Activated T-cell treated with anti-CD3 and anti-CD28 coated beads, Interleukin-2, amount 50 U/mL, for 4 hours (primary cell): Measurements from ENCODE around the gene CD8B. TPM values are rescaled to one million over a fixed set of nuclear protein-coding genes. Genes with fewer than 3 reads are reported as not detected.

ENCODE experiments used
- ATAC-seq, 2 donors: fragments of 200-7000 bp; cut with Tn5 transposase; one replicate each; pipeline ENCODE4 v1.10.0; 2021
- DNase-seq: peaks from one replicate; pipeline ENCODE4 v3.0.0-alpha.2; 2020
- H3K27me3 Mint-ChIP-seq: one replicate; pipeline ENCODE4 v1.8.0; 2021; ENCODE audit warnings: low read depth, mixed read lengths
- H3K36me3 Mint-ChIP-seq: one replicate; pipeline ENCODE4 v1.8.0; 2022; ENCODE audit warnings: mixed read lengths; ENCODE audit not compliant: insufficient read depth
- H3K4me1 Mint-ChIP-seq: one replicate; pipeline ENCODE4 v1.8.0; 2021; ENCODE audit warnings: low read depth, mixed read lengths
- H3K4me3 Mint-ChIP-seq: one replicate; pipeline ENCODE4 v1.8.0; 2021; ENCODE audit warnings: mild to moderate bottlenecking, moderate library complexity, mixed read lengths
- H3K9me3 Mint-ChIP-seq: one replicate; pipeline ENCODE4 v1.8.0; 2021; ENCODE audit warnings: mixed read lengths
- total RNA-seq, 3 donors: library from RNA; stranded (reverse); gene quantifications; one replicate each; pipeline ENCODE4 v1.2.1, GENCODE V29; 2021

Gene CD8B
- total RNA-seq, 3 donors from 2014 or later: 11.7 to 47.4 (median 38.7) TPM

GRCh38 chr2:86825036-86825692 is 36.5 kb downstream of the CD8B start:
- no peak for DNase-seq
- Mint-ChIP-seq H3K27me3 (peaks cover 1% of the 10 kb centered on the region), H3K4me1 (peaks cover 18% of the 10 kb centered on the region), H3K36me3 (peaks cover 3% of the 10 kb centered on the region), H3K4me3 (peak overlapping the region; percentile 48), H3K9me3 (peaks cover 5% of the 10 kb centered on the region)
- ATAC-seq: peak; percentile 3 to 5

DNA sequence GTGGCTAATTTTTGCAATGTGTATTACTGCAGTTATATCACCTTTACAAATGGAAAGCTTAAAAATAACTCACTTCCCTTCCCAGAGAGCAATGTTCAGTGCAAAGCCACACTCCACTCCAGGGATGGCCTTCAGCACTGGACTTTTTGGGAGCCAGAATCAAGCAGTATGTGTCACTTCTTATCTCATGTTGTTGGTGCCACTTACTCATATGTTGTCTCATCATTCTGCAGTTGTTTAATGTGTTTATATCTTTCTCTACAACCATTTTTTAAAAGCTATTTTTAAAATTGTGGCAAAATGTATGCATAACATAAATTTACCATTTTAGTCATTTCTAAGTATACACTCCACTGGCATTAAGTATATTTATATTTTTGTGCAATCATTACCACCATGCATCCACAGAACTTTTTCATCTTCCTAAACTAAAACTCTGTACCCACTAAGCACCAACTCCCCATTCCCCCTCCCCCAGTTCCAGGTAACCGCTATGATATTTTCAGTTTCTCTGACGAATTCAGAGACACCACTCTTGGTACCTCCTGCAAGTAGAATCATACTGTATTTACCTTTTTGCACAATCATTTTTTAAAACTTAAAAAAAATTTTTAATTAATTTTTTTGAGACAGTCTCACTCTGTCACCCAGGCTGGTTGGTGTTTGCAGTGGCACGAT is 38.9 kb downstream of the CD8B start:
- H3K4me3 Mint-ChIP-seq: no peak overlapping the region
- peaks cover 5% of the 10 kb centered on the region for H3K27me3 Mint-ChIP-seq
- DNase-seq (no peak), ATAC-seq (peak; percentile 17 to 39)
- peaks cover 3% of the 10 kb centered on the region for H3K36me3 Mint-ChIP-seq
- peaks cover 24% of the 10 kb centered on the region for H3K4me1 Mint-ChIP-seq
- H3K9me3 Mint-ChIP-seq: peaks cover 5% of the 10 kb centered on the region

DNA sequence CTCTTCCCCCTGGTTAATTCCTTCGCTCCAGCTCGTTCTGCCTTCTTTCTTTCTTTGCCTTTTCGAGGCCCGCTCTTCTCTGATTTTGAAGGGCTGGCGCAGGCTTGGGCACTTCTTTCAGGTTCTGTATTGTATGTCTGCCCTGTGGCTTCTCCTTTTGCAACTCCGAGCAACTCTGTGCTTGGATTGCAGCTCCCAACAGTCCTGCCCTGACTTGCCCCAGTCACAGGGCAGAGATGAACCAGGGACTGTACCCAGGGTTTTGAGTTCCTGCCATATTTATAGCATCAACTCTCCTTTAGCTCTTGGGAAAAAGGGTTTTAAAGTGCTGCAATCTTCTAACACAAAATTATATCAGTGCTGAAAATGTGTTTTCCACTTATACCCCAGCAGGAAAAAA is 39.8 kb downstream of the CD8B start:
- H3K4me1 Mint-ChIP-seq: peaks cover 21% of the 10 kb centered on the region
- DNase-seq: no peak
- H3K27me3 Mint-ChIP-seq: peaks cover 5% of the 10 kb centered on the region
- no peak for ATAC-seq
- peaks cover 5% of the 10 kb centered on the region for H3K9me3 Mint-ChIP-seq
- H3K4me3 Mint-ChIP-seq: peak overlapping the region; percentile 55
- H3K36me3 Mint-ChIP-seq: peaks cover 3% of the 10 kb centered on the region

DNA sequence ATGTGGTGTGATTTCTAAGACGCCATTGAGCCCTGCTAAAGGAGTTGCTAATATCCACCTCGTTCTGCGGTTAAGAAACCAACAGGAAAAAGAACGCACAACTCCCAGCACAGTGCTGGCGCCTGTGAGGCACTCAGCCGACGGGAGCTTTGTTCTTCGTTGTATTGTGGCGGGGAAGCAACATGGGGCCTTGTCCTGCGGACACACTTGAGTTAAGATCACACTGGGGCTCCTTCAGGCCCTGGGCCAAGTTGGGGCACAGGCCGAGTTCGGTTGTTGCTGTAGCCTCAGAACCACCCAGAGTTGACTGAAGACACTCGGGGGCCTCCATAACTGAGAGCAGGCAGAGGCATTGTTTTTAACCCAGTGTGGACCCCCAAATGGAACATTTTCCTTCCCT is 40.4 kb downstream of the CD8B start:
- ATAC-seq: no peak
- no peak for DNase-seq
- H3K27me3 Mint-ChIP-seq: peaks cover 5% of the 10 kb centered on the region
- H3K4me3 Mint-ChIP-seq: peak overlapping the region; percentile 55
- peaks cover 3% of the 10 kb centered on the region for H3K36me3 Mint-ChIP-seq
- peaks cover 5% of the 10 kb centered on the region for H3K9me3 Mint-ChIP-seq
- H3K4me1 Mint-ChIP-seq: peaks cover 18% of the 10 kb centered on the region

- H3K36me3 Mint-ChIP-seq: peaks cover 3% of the 10 kb centered on the region
- DNase-seq (no peak), ATAC-seq (no peak)
- peaks cover 19% of the 10 kb centered on the region for H3K4me1 Mint-ChIP-seq
- no peak overlapping the region for H3K4me3 Mint-ChIP-seq
- peaks cover 5% of the 10 kb centered on the region for H3K9me3 Mint-ChIP-seq
- peaks cover 9% of the 10 kb centered on the region for H3K27me3 Mint-ChIP-seq
Observed at GRCh38 chr2:86818957-86819356, 42.7 kb downstream of the CD8B start.

GRCh38 chr2:86818114-86818801 is 43.4 kb downstream of the CD8B start:
- Mint-ChIP-seq H3K36me3 (peaks cover 3% of the 10 kb centered on the region), H3K4me1 (peaks cover 13% of the 10 kb centered on the region), H3K27me3 (peaks cover 8% of the 10 kb centered on the region), H3K9me3 (peaks cover 5% of the 10 kb centered on the region), H3K4me3 (no peak overlapping the region)
- DNase-seq (no peak), ATAC-seq (no peak)

- peak; percentile 88 to 90 for ATAC-seq
- DNase-seq: no peak
- no peaks in the 10 kb centered on the region for H3K9me3 Mint-ChIP-seq
- peaks cover 22% of the 10 kb centered on the region for H3K27me3 Mint-ChIP-seq
- H3K4me1 Mint-ChIP-seq: peaks cover 16% of the 10 kb centered on the region
- no peaks in the 10 kb centered on the region for H3K36me3 Mint-ChIP-seq
- H3K4me3 Mint-ChIP-seq: no peak overlapping the region
Observed at GRCh38 chr2:86815611-86816010, 46.1 kb downstream of the CD8B start.

DNA sequence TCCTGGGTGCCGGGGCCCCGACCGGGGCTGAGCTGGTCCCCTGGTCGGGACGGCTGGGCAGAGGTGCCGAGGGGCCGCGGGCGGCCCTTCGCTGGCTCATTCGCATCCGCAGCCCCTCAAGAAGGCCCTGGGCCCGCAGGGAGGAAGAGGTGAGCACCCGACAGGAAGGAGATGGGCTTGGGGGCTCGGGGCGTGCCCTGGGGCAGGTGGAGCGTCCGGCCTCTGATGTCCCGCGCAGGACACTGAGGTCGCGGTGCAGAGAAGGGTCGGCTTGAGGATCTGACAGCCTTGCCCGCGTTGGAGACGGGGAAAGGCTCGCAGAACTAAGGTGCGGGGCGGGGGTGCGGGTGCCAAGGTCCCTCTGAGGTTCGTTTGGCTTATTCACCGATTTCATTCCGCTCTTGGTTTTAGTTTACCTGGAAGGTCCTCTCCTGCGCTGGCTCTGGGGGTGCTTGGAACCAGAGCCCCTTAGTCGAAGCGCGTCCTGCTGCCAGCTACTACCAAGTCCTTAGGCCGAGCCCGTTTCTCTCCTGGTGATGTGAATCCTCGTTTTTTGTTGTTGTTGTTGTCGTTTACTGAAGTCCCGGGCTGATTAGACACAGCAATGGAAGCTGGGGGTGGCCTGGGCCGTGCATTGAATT is 52.1 kb downstream of the CD8B start:
- peaks cover 26% of the 10 kb centered on the region for H3K4me1 Mint-ChIP-seq
- DNase-seq (peak; percentile 19), ATAC-seq (no peak)
- no peaks in the 10 kb centered on the region for H3K9me3 Mint-ChIP-seq
- H3K4me3 Mint-ChIP-seq: peak overlapping the region; percentile 68
- H3K27me3 Mint-ChIP-seq: peaks cover 39% of the 10 kb centered on the region
- H3K36me3 Mint-ChIP-seq: no peaks in the 10 kb centered on the region

DNA sequence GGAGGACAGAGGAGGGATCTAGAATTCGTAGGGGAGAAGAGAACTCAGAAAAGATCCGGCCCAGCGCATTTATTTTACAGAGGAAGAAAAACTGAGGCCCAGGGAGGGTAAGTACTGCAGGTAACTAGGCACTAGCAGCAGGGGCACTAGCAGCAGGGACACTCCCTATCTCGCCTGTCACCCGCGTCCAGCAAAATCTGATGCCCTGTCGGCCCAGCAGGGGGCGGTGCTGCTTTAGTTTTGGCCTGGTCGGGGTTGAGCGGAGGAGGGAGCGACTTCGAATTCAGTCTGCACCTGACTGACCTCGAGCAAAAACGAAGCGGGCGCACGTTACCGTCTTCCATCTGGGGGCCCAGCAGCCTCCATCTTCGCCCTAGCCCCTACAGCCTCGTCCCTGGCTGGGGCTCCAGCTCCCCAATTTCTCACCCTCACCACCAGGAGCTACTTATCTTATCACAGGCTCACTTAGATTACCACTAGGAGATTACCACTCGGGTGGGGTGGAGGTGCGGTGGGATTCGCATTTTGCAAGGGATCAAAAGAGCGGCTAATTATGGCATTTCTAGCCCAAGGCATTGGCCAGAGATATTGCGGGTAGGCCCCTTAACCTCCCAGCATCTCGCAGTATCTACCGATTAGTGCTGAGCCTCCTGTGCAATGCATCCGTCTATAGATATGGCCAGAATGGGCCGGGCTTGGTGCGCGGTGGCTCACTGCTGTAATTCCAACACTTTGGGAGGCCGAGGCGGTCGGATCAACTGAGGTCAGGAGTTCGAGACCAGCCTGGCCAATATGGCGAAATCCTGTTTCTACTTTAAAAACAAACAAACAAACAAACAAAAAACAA is 53.1 kb downstream of the CD8B start:
- Mint-ChIP-seq H3K27me3 (peaks cover 39% of the 10 kb centered on the region), H3K36me3 (no peaks in the 10 kb centered on the region), H3K4me1 (peaks cover 26% of the 10 kb centered on the region), H3K9me3 (no peaks in the 10 kb centered on the region), H3K4me3 (peak overlapping the region; percentile 87)
- ATAC-seq (peak; percentile 86 to 89), DNase-seq (peak; percentile 94)

GRCh38 chr2:86807468-86808275 is 54.0 kb downstream of the CD8B start:
- H3K4me1 Mint-ChIP-seq: peaks cover 26% of the 10 kb centered on the region
- peak overlapping the region; percentile 87 for H3K4me3 Mint-ChIP-seq
- DNase-seq: peak; percentile 51
- no peaks in the 10 kb centered on the region for H3K9me3 Mint-ChIP-seq
- ATAC-seq: peak; percentile 47 to 52
- no peaks in the 10 kb centered on the region for H3K36me3 Mint-ChIP-seq
- peaks cover 36% of the 10 kb centered on the region for H3K27me3 Mint-ChIP-seq

DNA sequence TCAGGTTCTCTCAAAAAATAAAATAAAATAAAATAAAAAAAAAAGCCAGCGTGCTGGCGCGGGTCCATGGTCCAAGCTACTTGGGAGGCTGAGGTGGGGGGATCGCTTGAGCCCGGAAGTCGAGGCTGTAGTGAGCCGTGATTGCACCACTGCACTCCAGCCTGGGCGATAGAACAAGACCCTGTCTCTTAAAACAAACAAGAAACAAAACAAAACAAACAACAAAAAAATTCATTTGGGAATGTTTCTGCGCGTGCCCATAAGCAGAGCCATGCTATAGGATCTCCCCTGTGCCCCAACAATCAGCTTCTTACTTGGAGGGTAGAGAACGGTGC is 54.6 kb downstream of the CD8B start:
- DNase-seq (no peak), ATAC-seq (no peak)
- Mint-ChIP-seq H3K4me1 (peaks cover 26% of the 10 kb centered on the region), H3K27me3 (peaks cover 34% of the 10 kb centered on the region), H3K36me3 (no peaks in the 10 kb centered on the region), H3K4me3 (peak overlapping the region; percentile 87), H3K9me3 (no peaks in the 10 kb centered on the region)

DNA sequence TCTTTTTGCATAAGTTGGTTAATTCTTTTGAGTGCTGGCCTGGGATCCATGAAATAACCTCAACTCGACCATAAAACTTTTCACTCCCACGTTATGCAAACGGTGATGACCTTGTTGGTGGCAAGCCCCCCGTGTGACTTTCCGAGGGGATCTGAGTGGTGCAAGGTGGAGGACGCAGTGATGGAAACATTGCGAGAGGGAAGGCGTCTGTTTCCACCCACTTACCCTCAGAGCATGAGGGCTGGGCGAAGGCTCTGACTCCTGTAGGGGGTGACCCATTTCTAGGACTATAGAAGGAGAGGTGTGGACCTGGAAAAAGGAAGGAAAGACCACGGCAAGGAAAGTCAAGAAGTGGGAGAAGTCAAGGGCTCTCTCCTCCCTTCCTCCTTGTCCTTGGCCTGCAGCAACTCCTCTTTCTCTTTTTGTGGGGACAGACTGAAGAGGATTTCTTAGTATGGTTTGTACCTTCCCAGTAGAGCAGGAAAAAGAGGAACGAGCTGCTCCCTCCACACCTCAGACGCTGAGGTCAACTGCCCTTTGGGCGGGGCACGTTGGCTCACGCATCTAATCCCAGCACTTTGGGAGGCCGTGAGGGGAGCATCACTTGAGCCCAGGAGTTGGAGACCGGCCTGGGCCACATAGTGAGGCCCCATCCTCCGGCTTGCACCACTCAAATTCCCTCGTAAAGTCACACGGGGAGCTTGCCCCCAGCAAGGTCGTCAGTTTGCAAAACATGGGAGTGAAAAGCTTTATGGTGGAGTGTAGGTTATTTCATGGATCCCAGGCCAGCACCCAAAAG is 55.4 kb downstream of the CD8B start:
- Mint-ChIP-seq H3K4me1 (peaks cover 24% of the 10 kb centered on the region), H3K9me3 (no peaks in the 10 kb centered on the region), H3K27me3 (peaks cover 26% of the 10 kb centered on the region), H3K4me3 (peak overlapping the region; percentile 55), H3K36me3 (no peaks in the 10 kb centered on the region)
- no peak for ATAC-seq
- DNase-seq: no peak
